Measurements from ENCODE around the gene COL16A1.

DNA sequence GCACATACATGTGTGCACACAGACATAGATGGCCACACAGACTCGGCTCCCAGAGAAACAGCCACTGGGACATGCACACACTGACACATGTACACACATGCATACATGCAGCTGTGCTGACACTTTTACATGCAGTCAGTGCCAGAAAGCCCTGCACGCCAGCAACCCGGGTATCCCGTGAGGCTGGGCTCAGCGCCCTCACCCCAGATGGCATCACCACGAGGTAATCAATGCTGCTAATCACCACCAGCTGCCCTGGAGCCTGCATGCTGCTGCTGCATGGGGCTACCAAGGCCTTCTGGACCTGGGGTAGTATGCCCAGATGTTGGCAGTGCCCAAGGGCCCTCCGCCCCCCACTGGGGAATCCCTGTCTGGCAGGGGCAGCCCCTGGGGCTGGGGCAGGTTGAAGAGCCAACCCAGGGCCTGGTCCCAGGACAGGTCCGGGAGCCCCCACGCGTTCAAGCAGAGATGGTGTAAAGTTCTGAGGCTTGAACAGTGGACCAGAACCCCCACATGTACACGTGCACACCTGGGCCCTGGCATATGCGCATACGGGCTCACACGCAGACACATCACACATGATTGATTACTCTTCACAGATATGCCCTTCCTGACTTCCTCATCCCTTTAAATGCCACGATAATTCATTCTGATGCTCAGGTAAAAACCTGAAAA is 2.7 kb upstream of the COL16A1 start:
- TF ChIP-seq CTCF (conservative IDR thresholded peaks at IDR 0.05; ENCODE audit: low read length) (no peak), EZH2phosphoT487 (IDR thresholded peaks at IDR 0.05; ENCODE audit: borderline replicate concordance) (no peak)

All from Loucy (cell line).